H1 (cell line): ENCODE data around the gene NFX1. TPM values are rescaled to one million over a fixed set of nuclear protein-coding genes. Genes with fewer than 3 reads are reported as not detected.

Experiments used
- CTBP2 ChIP-seq: IDR thresholded peaks from 2 replicates; pipeline ENCODE4 v1.7.0; 2011; ENCODE audit warnings: borderline replicate concordance, mild to moderate bottlenecking, moderate library complexity, mixed read lengths, low read length; ENCODE audit not compliant: insufficient read depth, insufficient read length
- E2F6 ChIP-seq: IDR thresholded peaks from 2 replicates; pipeline ENCODE4 v1.6.1; 2012; ENCODE audit warnings: inconsistent platforms
- SIX5 ChIP-seq: IDR thresholded peaks from 2 replicates; pipeline ENCODE4 v1.6.1; 2011; ENCODE audit warnings: mild to moderate bottlenecking, low read depth, low read length
- SP2 ChIP-seq: IDR thresholded peaks from 2 replicates; pipeline ENCODE4 v1.6.1; 2012; ENCODE audit warnings: mild to moderate bottlenecking, low read length, inconsistent platforms
- polyA plus RNA-seq, 7 experiments: library from polyadenylated mRNA; depleted of rRNA in 3 of 7; stranded (reverse) in 5 of 7; unstranded in 2 of 7; fragments of >200 nt in 5 of 7; fragments of 200-250 nt in 2 of 7; gene quantifications; 1 replicate in 5 of 7; 2 replicates in 1 of 7; 4 replicates in 1 of 7; pipeline versions ENCODE4 v1.2.1 to v1.2.3, GENCODE V29; 2011 to 2013; ENCODE audit warnings: missing spikeins in 2 of 7, mixed read lengths in 2 of 7
- small RNA-seq: library from polyadenylated mRNA; stranded (forward); fragments of <200 nt; extraction: miRNeasy Mini kit (QIAGEN cat#:217004); gene quantifications from one replicate; pipeline ENCODE3, GENCODE V24; 2013; ENCODE audit not compliant: insufficient read depth
- total RNA-seq: library from RNA; stranded (reverse); fragmentation: NEBNext Ultra II Directional; extraction: Animal tissue kit (Norgen Biotek cat#: 25700); gene quantifications from 2 replicates; pipeline ENCODE4 v1.2.1, GENCODE V29; 2021
- TF ChIP-seq, protein P1 (sequence below): IDR thresholded peaks from 2 replicates; pipeline ENCODE4 v1.6.1; 2011; ENCODE audit warnings: low read depth, mild to moderate bottlenecking, low read length; ENCODE audit not compliant: insufficient read depth

NFX1 gene
- total and polyA plus RNA-seq, 2 of the 8 experiments (the other 6 are each of a cell fraction or from before 2014, with no cell fraction given) = 19.4 to 28.4 TPM

DNA sequence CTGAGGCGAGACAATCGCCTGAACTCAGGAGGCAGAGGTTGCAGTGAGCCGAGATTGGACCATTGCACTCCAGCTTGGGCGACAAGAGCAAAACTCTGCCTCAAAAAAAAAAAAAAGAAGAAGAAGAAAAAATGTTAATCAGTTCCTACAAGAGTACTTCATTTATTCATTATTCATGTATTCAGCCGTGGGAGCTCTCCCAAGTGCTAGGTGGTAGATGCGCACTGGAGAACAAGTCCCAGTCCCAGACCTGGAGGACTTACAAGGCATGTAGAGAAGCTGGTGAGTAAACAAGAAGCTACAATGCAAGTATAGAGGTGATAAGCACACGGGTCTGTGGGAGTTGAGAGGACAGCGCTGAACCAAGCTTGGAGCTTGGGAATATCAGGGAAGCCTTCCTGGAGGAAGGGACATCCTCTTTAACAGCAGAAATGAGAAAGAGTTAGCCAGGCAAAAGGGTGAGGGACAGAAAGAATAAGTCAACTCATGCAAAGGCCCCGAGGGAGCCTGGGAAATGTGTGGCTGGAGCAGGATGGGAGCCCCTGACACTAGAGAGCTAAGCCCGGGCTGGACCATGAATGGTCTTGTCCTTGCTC, 129.5 kb downstream of the NFX1 start (continued):
- TF ChIP-seq SIX5 (no peak), E2F6 (no peak), SP2 (no peak), CTBP2 (no peak)
- TF ChIP-seq, protein P1, sequence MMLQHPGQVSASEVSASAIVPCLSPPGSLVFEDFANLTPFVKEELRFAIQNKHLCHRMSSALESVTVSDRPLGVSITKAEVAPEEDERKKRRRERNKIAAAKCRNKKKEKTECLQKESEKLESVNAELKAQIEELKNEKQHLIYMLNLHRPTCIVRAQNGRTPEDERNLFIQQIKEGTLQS = no peak

Small RNA genes within 50 kb of the gene (small RNA-seq; reads per million reads assigned to genes)
- not detected for gene RF00019

Other genes with a start within 250 kb of the NFX1 start
- gene SMU1, start 213.8 kb upstream of the NFX1 start, total RNA-seq = 25.2 and 26.0 TPM in 2 replicates
- 6.5 and 8.4 TPM in 2 replicates for gene SMU1, start 213.8 kb upstream of the NFX1 start, polyA plus RNA-seq (2011; rRNA removed)
- 17.9 and 18.2 TPM in 2 replicates for gene B4GALT1, start 123.2 kb upstream of the NFX1 start, total RNA-seq
- gene B4GALT1, start 123.2 kb upstream of the NFX1 start, polyA plus RNA-seq (2011; rRNA removed) = 12.6 and 12.8 TPM in 2 replicates
- gene SPINK4, start 50.3 kb upstream of the NFX1 start, total RNA-seq = not detected in 2 replicates
- gene SPINK4, start 50.3 kb upstream of the NFX1 start, polyA plus RNA-seq (2011; rRNA removed) = not detected in 2 replicates
- gene BAG1, start 25.8 kb upstream of the NFX1 start, total RNA-seq = 59.8 and 61.5 TPM in 2 replicates
- gene BAG1, start 25.8 kb upstream of the NFX1 start, polyA plus RNA-seq (2011; rRNA removed) = 14.7 and 18.3 TPM in 2 replicates
- gene CHMP5, start 25.5 kb upstream of the NFX1 start, total RNA-seq = 44.1 and 47.3 TPM in 2 replicates
- gene CHMP5, start 25.5 kb upstream of the NFX1 start, polyA plus RNA-seq (2011; rRNA removed) = 11.6 and 25.0 TPM in 2 replicates
- gene AQP7, start 112.1 kb downstream of the NFX1 start, total RNA-seq = not detected in 2 replicates
- gene AQP7, start 112.1 kb downstream of the NFX1 start, polyA plus RNA-seq (2011; rRNA removed) = 0.38 TPM in 1 of 2 replicates, not detected in the other
- 2.6 and 3.0 TPM in 2 replicates for gene AQP3, start 157.1 kb downstream of the NFX1 start, total RNA-seq
- gene AQP3, start 157.1 kb downstream of the NFX1 start, polyA plus RNA-seq (2011; rRNA removed) = 6.4 and 7.6 TPM in 2 replicates
- gene NOL6, start 183.4 kb downstream of the NFX1 start, total RNA-seq = 55.0 and 57.9 TPM in 2 replicates
- gene NOL6, start 183.4 kb downstream of the NFX1 start, polyA plus RNA-seq (2011; rRNA removed) = 44.0 and 50.5 TPM in 2 replicates
- gene ANKRD18B, start 233.7 kb downstream of the NFX1 start, total RNA-seq = 8.3 and 13.8 TPM in 2 replicates
- gene ANKRD18B, start 233.7 kb downstream of the NFX1 start, polyA plus RNA-seq (2011; rRNA removed) = 0.69 and 1.6 TPM in 2 replicates